GM12875 (cell line): ENCODE measurements around the gene UVSSA.
"Not testable (repeated sequence)": the region's sequence is repeated elsewhere in the genome, so short reads cannot be mapped to it uniquely, and the experiment has no call there.

Experiments used
- H3K4me3 ChIP-seq: one replicate; pipeline ENCODE4 v1.5.1; 2011; ENCODE audit warnings: low read depth, low read length, control low read depth
- CTCF ChIP-seq: IDR thresholded peaks from 2 replicates; pipeline ENCODE4 v1.5.1; 2011; ENCODE audit warnings: low read depth, mild to moderate bottlenecking, control low read depth, inconsistent platforms, low read length, moderate library complexity, borderline replicate concordance; ENCODE audit not compliant: insufficient read depth

UVSSA gene

GRCh38 chr4:1368421-1369090, 21.5 kb downstream of the UVSSA start:
- no peak for TF ChIP-seq CTCF
- no peak overlapping the region for H3K4me3 ChIP-seq

DNA sequence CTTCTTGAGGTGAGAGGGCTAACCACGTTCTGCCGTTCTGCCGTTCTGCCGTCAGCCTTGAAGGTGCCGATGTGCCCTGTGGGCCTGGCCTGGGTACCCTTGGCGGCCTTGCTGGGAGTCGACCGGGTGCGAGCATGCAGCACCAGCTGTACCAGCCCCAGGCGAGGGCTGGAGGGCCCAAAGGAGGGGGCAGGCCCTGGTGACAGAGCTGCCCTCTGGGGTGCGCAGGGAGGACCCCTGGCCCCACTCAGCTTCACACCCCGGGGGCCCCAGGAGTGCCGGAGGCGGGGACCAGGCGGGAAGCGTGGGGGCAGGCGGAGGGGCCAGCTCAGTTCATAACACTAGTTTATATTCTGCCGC, 22.1 kb downstream of the UVSSA start:
- no peak for TF ChIP-seq CTCF
- no peak overlapping the region for H3K4me3 ChIP-seq

- H3K4me3 ChIP-seq = no peak overlapping the region
- TF ChIP-seq CTCF = no peak
Measured at GRCh38 chr4:1369479-1370079, 22.6 kb downstream of the UVSSA start.

DNA sequence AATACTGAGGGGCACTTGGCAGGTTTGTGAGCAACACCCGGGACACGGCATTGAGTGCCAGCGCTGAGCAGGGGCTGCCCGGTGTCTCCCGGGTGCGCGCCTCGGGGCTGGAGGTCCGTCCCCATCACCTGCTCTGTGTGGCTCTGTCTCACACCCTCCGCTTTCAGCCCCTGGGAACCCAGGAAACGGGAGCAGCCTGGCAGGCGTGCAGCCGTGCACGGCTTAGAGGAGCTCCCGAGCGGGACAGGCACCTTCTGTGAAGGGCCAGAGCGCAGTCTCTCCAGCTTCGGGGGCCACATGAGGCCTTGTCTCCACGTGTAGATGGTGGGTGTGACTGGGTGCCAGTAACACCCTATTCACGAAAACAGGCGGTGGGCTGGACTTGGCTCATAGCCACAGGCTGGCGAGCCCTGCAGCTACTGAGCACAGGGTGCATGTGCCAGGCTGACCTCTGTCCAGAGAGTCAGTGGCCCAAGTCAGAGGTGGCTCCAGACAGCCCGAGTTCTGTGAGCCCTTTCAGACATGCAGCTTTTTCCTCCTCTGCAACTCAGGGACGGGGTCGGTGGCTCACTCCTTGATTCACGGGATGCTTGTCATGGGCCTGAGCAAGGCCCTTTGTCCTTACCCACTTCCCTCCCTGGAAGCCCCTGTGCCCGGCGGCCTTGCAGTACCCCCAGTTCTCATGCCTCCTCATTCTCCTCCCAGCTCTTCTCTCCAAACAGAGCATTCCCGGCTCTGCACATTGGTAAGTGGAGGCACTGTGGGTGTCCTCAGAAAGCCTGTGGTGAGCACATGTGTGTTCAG, 23.5 kb downstream of the UVSSA start:
- H3K4me3 ChIP-seq = no peak overlapping the region
- no peak for TF ChIP-seq CTCF

DNA sequence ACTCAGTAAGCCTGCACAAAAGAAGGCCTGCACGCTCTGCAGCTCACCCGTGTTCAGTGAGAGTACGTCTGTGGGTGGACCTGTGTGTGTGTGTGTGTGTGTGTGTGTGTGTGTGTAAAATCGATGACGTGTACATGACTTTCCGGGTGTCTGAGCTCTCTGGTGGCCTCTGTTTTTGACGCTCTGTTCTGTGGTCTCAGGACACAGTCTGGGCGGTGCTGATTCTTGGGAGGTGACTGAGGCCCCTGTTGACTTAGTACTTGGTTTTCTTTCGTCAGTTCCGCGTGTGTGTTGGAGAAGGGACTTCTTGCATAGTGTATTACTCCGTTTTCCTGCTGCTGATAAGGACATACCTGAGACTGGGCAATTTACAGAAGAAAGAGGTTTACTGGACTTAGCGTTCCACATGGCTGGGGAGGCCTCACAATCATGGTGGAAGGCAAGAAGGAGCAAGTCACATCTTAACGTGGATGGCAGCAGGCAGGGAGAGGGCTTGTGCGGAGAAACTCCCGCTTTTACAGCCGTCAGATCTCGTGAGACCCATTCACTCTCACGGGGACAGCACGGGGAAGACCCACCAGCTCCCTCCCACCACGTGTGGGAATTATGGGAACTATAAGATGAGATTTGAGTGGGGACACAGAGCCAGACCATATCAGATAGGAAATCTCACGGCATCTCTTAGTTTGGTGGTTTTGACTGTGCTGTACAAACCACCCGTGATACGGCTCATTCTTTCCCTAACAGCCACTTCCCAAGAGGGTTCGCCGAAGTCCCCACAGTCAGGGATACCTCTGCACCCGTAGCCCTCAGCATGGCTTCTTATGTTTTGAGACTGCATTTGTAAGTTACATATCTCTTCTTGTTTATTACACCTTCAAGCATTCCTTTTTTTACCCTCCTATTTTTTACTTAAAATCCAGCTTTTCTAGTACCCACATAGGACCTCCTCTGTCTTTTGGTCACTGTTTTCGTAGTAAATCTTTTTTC, 24.5 kb downstream of the UVSSA start:
- H3K4me3 ChIP-seq = no peak overlapping the region
- no peak for TF ChIP-seq CTCF

DNA sequence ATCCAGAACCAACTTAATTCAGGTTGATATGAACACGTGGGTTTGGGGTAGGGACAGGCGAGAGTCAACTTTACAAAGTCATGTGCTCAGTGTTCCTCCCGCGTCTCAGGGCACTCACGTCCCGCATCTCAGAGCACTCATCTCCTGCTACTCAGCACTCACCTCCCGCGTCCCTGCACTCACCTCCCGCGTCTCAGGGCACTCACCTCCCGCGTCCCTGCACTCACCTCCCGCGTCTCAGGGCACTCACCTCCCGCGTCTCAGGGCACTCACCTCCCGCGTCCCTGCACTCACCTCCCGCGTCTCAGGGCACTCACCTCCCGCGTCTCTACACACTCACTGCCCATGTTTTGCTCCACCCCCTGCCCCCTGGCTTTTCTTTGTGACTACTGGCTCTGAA, 25.6 kb downstream of the UVSSA start:
- not testable (repeated sequence) for H3K4me3 ChIP-seq
